ENCODE data around the gene PDE4D. TPM values are rescaled to one million over a fixed set of nuclear protein-coding genes. Genes with fewer than 3 reads are reported as not detected.

PDE4D gene
- total RNA-seq, 4 donors from 2014 or later, result 35.0 to 121 (median 63.4) TPM

- no peaks in the 10 kb centered on the region for H3K36me3 ChIP-seq
- ATAC-seq, result peak; percentile 70
These were observed 470.5 kb downstream of the PDE4D start for GRCh38 chr5:59423021-59423420.

GRCh38 chr5:59421986-59422941, 471.3 kb downstream of the PDE4D start:
- Histone ChIP-seq H3K4me3 (no peak overlapping the region), H3K27me3 (no peaks in the 10 kb centered on the region), H3K36me3 (no peaks in the 10 kb centered on the region), H3K27ac (peak overlapping the region in 1 of 4 donors; percentile 12), H3K9me3 (no peaks in the 10 kb centered on the region), H3K4me1 (peaks cover 0 to 13% (median 0%) of the 10 kb centered on the region in 3 donors)
- no peak for TF ChIP-seq POLR2A (IDR thresholded peaks at IDR 0.05)
- no peak for TF ChIP-seq CTCF (IDR thresholded peaks at IDR 0.05)
- no peak for TF ChIP-seq POLR2AphosphoS5 (IDR thresholded peaks at IDR 0.05)
- TF ChIP-seq EP300 (IDR thresholded peaks at IDR 0.05), result no peak
- 46 to 61% methylated on average over 6 of the region's 6 CpGs for WGBS, 2 donors (ENCODE audit: low coverage in 1 of 2)
- peak; percentile 35 for ATAC-seq

More at GRCh38 chr5:59423021-59423420, 470.5 kb downstream of the PDE4D start:
- no peak overlapping the region for H3K4me3 ChIP-seq
- H3K27me3 ChIP-seq, result no peaks in the 10 kb centered on the region
- peak overlapping the region in 1 of 4 donors; percentile 12 for H3K27ac ChIP-seq
- H3K9me3 ChIP-seq, result no peaks in the 10 kb centered on the region
- TF ChIP-seq EP300 (IDR thresholded peaks at IDR 0.05), result no peak
- no peak for TF ChIP-seq CTCF (IDR thresholded peaks at IDR 0.05)
- peaks cover 0 to 13% (median 0%) of the 10 kb centered on the region in 3 donors for H3K4me1 ChIP-seq

GRCh38 chr5:59420596-59420995, 472.9 kb downstream of the PDE4D start:
- Histone ChIP-seq H3K36me3 (no peaks in the 10 kb centered on the region), H3K27me3 (no peaks in the 10 kb centered on the region), H3K9me3 (no peaks in the 10 kb centered on the region), H3K27ac (no peak overlapping the region), H3K4me1 (peaks cover 0 to 13% (median 0%) of the 10 kb centered on the region in 3 donors), H3K4me3 (no peak overlapping the region)
- ATAC-seq, result no peak
- TF ChIP-seq EP300 (IDR thresholded peaks at IDR 0.05), result no peak
- TF ChIP-seq CTCF (IDR thresholded peaks at IDR 0.05), result no peak
- TF ChIP-seq POLR2A (IDR thresholded peaks at IDR 0.05), result no peak
- TF ChIP-seq POLR2AphosphoS5 (IDR thresholded peaks at IDR 0.05), result no peak
- 91 to 94% methylated on average over 7 of the region's 7 CpGs for WGBS, 2 donors (ENCODE audit: low coverage in 1 of 2)

GRCh38 chr5:59418808-59419207, 474.7 kb downstream of the PDE4D start:
- Histone ChIP-seq H3K4me1 (peaks cover 0 to 13% (median 0%) of the 10 kb centered on the region in 3 donors), H3K27ac (no peak overlapping the region), H3K9me3 (no peaks in the 10 kb centered on the region), H3K27me3 (no peaks in the 10 kb centered on the region), H3K4me3 (no peak overlapping the region), H3K36me3 (no peaks in the 10 kb centered on the region)
- 45 to 50% methylated on average over 1 of the region's 1 CpG for WGBS, 2 donors (ENCODE audit: low coverage in 1 of 2)
- no peak for TF ChIP-seq POLR2A (IDR thresholded peaks at IDR 0.05)
- no peak for TF ChIP-seq EP300 (IDR thresholded peaks at IDR 0.05)
- no peak for TF ChIP-seq POLR2AphosphoS5 (IDR thresholded peaks at IDR 0.05)
- no peak for TF ChIP-seq CTCF (IDR thresholded peaks at IDR 0.05)
- no peak for ATAC-seq

GRCh38 chr5:59416451-59416850, 477.1 kb downstream of the PDE4D start:
- WGBS, 2 donors (ENCODE audit: low coverage in 1 of 2), result 55 to 86% methylated on average over 1 of the region's 1 CpG

More at GRCh38 chr5:59416451-59416850, 477.1 kb downstream of the PDE4D start:
- H3K27me3 ChIP-seq, result no peaks in the 10 kb centered on the region
- no peaks in the 10 kb centered on the region for H3K4me1 ChIP-seq
- no peak overlapping the region for H3K27ac ChIP-seq
- H3K4me3 ChIP-seq, result no peak overlapping the region
- no peaks in the 10 kb centered on the region for H3K9me3 ChIP-seq
- TF ChIP-seq POLR2AphosphoS5 (IDR thresholded peaks at IDR 0.05) (peak; percentile 13), CTCF (IDR thresholded peaks at IDR 0.05) (no peak)
- peak; percentile 60 for ATAC-seq
- no peaks in the 10 kb centered on the region for H3K36me3 ChIP-seq
